ENCODE measurements around the gene PRR18. TPM values are rescaled to one million over a fixed set of nuclear protein-coding genes. Genes with fewer than 3 reads are reported as not detected.

Gene PRR18
- total and polyA plus RNA-seq, 2 of the 13 experiments (the other 11 are each of a cell fraction or from before 2014, with no cell fraction given): 0.04 TPM

DNA sequence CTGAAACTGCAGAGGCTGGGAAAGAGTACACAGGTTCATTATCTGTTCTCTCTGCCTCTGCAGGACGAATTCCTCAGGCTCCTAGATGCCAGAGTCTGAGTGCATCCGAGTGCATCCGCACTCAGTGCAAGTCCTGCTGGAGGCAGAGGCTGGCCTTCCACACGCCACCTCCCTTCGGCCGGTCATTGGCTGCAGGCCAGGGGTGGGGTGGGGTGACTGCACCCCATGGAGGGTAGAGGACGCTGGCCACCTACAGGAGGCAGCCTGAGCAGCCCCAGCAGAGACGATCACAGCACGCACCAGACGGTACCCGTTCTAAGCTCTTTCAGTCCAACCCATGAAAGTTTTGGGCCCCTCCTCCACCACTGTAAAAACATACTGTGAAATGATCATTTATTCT, 22.4 kb upstream of the PRR18 start (continued):
- TF ChIP-seq ZNF788 (CRISPR knock-in tag; IDR thresholded peaks at IDR 0.05; ENCODE audit: borderline replicate concordance) (peak; percentile 61; the same call in 1 of the 2 replicates), MZF1 (CRISPR knock-in tag; IDR thresholded peaks at IDR 0.05; ENCODE audit: borderline replicate concordance) (no peak), ZIK1 (CRISPR knock-in tag; IDR thresholded peaks at IDR 0.05; ENCODE audit: borderline replicate concordance, low read depth) (no peak), BRCA1 (CRISPR knock-in tag; IDR thresholded peaks at IDR 0.05) (no peak), CBX5 (CRISPR knock-in tag; IDR thresholded peaks at IDR 0.05; ENCODE audit: borderline replicate concordance) (peak; percentile 88; the same call in 1 of the 2 replicates), ZNF547 (CRISPR knock-in tag; IDR thresholded peaks at IDR 0.05) (no peak), HMG20A (CRISPR knock-in tag; IDR thresholded peaks at IDR 0.05; ENCODE audit: borderline replicate concordance) (no peak; the same call in 1 of the 2 replicates), ZNF639 (CRISPR knock-in tag; conservative IDR thresholded peaks at IDR 0.05) (no peak), ZNF572 (CRISPR knock-in tag; IDR thresholded peaks at IDR 0.05) (0 out of 2 replicates have a peak, but pooled peaks have one; percentile 23), ZNF207 (IDR thresholded peaks at IDR 0.05; ENCODE audit: borderline replicate concordance) (no peak), NFYC (CRISPR knock-in tag; IDR thresholded peaks at IDR 0.05) (peak; percentile 72), NPAS2 (CRISPR knock-in tag; IDR thresholded peaks at IDR 0.05; ENCODE audit: borderline replicate concordance) (no peak), GATA4 (IDR thresholded peaks at IDR 0.05; ENCODE audit: borderline replicate concordance, low read depth) (no peak), MATR3 (CRISPR knock-in tag; IDR thresholded peaks at IDR 0.05) (no peak), ZSCAN25 (CRISPR knock-in tag; IDR thresholded peaks at IDR 0.05) (no peak; the same call in 1 of the 2 replicates)
- TF ChIP-seq, protein P1, sequence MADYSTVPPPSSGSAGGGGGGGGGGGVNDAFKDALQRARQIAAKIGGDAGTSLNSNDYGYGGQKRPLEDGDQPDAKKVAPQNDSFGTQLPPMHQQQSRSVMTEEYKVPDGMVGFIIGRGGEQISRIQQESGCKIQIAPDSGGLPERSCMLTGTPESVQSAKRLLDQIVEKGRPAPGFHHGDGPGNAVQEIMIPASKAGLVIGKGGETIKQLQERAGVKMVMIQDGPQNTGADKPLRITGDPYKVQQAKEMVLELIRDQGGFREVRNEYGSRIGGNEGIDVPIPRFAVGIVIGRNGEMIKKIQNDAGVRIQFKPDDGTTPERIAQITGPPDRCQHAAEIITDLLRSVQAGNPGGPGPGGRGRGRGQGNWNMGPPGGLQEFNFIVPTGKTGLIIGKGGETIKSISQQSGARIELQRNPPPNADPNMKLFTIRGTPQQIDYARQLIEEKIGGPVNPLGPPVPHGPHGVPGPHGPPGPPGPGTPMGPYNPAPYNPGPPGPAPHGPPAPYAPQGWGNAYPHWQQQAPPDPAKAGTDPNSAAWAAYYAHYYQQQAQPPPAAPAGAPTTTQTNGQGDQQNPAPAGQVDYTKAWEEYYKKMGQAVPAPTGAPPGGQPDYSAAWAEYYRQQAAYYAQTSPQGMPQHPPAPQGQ (CRISPR knock-in tag; IDR thresholded peaks at IDR 0.05; ENCODE audit: borderline replicate concordance): 0 out of 2 replicates have a peak, but pooled peaks have one; percentile 42
- TF ChIP-seq, protein P2, sequence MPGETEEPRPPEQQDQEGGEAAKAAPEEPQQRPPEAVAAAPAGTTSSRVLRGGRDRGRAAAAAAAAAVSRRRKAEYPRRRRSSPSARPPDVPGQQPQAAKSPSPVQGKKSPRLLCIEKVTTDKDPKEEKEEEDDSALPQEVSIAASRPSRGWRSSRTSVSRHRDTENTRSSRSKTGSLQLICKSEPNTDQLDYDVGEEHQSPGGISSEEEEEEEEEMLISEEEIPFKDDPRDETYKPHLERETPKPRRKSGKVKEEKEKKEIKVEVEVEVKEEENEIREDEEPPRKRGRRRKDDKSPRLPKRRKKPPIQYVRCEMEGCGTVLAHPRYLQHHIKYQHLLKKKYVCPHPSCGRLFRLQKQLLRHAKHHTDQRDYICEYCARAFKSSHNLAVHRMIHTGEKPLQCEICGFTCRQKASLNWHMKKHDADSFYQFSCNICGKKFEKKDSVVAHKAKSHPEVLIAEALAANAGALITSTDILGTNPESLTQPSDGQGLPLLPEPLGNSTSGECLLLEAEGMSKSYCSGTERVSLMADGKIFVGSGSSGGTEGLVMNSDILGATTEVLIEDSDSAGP (CRISPR knock-in tag; IDR thresholded peaks at IDR 0.05; ENCODE audit: borderline replicate concordance): peak; percentile 70; the same call in 1 of the 2 replicates
- TF ChIP-seq, protein P3, sequence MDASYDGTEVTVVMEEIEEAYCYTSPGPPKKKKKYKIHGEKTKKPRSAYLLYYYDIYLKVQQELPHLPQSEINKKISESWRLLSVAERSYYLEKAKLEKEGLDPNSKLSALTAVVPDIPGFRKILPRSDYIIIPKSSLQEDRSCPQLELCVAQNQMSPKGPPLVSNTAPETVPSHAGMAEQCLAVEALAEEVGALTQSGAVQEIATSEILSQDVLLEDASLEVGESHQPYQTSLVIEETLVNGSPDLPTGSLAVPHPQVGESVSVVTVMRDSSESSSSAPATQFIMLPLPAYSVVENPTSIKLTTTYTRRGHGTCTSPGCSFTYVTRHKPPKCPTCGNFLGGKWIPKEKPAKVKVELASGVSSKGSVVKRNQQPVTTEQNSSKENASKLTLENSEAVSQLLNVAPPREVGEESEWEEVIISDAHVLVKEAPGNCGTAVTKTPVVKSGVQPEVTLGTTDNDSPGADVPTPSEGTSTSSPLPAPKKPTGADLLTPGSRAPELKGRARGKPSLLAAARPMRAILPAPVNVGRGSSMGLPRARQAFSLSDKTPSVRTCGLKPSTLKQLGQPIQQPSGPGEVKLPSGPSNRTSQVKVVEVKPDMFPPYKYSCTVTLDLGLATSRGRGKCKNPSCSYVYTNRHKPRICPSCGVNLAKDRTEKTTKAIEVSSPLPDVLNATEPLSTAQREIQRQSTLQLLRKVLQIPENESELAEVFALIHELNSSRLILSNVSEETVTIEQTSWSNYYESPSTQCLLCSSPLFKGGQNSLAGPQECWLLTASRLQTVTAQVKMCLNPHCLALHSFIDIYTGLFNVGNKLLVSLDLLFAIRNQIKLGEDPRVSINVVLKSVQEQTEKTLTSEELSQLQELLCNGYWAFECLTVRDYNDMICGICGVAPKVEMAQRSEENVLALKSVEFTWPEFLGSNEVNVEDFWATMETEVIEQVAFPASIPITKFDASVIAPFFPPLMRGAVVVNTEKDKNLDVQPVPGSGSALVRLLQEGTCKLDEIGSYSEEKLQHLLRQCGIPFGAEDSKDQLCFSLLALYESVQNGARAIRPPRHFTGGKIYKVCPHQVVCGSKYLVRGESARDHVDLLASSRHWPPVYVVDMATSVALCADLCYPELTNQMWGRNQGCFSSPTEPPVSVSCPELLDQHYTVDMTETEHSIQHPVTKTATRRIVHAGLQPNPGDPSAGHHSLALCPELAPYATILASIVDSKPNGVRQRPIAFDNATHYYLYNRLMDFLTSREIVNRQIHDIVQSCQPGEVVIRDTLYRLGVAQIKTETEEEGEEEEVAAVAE (CRISPR knock-in tag; IDR thresholded peaks at IDR 0.05; ENCODE audit: borderline replicate concordance): no peak
- TF ChIP-seq, protein P4, sequence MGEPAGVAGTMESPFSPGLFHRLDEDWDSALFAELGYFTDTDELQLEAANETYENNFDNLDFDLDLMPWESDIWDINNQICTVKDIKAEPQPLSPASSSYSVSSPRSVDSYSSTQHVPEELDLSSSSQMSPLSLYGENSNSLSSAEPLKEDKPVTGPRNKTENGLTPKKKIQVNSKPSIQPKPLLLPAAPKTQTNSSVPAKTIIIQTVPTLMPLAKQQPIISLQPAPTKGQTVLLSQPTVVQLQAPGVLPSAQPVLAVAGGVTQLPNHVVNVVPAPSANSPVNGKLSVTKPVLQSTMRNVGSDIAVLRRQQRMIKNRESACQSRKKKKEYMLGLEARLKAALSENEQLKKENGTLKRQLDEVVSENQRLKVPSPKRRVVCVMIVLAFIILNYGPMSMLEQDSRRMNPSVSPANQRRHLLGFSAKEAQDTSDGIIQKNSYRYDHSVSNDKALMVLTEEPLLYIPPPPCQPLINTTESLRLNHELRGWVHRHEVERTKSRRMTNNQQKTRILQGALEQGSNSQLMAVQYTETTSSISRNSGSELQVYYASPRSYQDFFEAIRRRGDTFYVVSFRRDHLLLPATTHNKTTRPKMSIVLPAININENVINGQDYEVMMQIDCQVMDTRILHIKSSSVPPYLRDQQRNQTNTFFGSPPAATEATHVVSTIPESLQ (CRISPR knock-in tag; conservative IDR thresholded peaks at IDR 0.05): no peak

Measured in HepG2 (cell line).